Uterus (tissue), 4 donors: Measurements from ENCODE around the gene ERVH48-1. TPM values are rescaled to one million over a fixed set of nuclear protein-coding genes. Genes with fewer than 3 reads are reported as not detected.
A peak's percentile ranks its signal among the peaks of the same experiment; 100 is the strongest.
"Not testable (repeated sequence)": the region's sequence is repeated elsewhere in the genome, so short reads cannot be mapped to it uniquely, and the experiment has no call there.

Experiments used
- DNase-seq, 2 donors: peaks; one replicate each; pipeline ENCODE4 v3.0.0-alpha.2; 2019 to 2020
- H3K27ac ChIP-seq, 2 donors: fragments of 200-600 bp; sonication (generic); 1 replicate in 1 of 2; 2 replicates in 1 of 2; pipeline ENCODE4 v1.5.1; 2016 to 2018
- H3K27me3 ChIP-seq, 2 donors: fragments of 200-600 bp; sonication (generic); one replicate each; pipeline ENCODE4 v1.5.1; 2018 to 2019; ENCODE audit warnings: control low read depth in 1 of 2
- H3K36me3 ChIP-seq, 2 donors: fragments of 200-600 bp; sonication (generic); one replicate each; pipeline ENCODE4 v1.5.1; 2019; ENCODE audit warnings: control low read depth in 1 of 2
- H3K4me1 ChIP-seq, 2 donors: fragments of 200-600 bp; sonication (generic); one replicate each; pipeline ENCODE4 v1.5.1; 2018 to 2019; ENCODE audit warnings: control low read depth in 1 of 2
- H3K4me3 ChIP-seq, 2 donors: fragments of 200-600 bp; sonication (generic); 1 replicate in 1 of 2; 2 replicates in 1 of 2; pipeline ENCODE4 v1.5.1; 2018 to 2019; ENCODE audit warnings: mild to moderate bottlenecking in 1 of 2
- H3K9me3 ChIP-seq, 2 donors: fragments of 200-600 bp; sonication (generic); one replicate each; pipeline ENCODE4 v1.5.1; 2019; ENCODE audit warnings: control low read depth in 1 of 2
- POLR2A ChIP-seq, 2 donors: fragments of 450-650 bp; IDR thresholded peaks; one replicate each; pipeline ENCODE4 v1.6.1; 2016; ENCODE audit warnings: antibody characterized with exemption in 2 of 2, mild to moderate bottlenecking in 1 of 2, moderate library complexity in 1 of 2
- intact Hi-C: fragments of 100-400 bp; cut with DNase I; formaldehyde crosslinking; loops from one replicate; pipeline ENCODE4 v1.15.1; 2023; ENCODE audit warnings: low total_unique reads
- microRNA-seq: library from miRNA; unstranded; fragments of <30 nt; microRNA quantifications from one replicate; pipeline ENCODE4, GENCODE V29; 2016; ENCODE audit warnings: borderline microRNAs expressed, borderline replicate concordance
- small RNA-seq: library from RNA; depleted of rRNA; stranded (forward); fragments of <200 nt; gene quantifications from one replicate; pipeline ENCODE3, GENCODE V24; 2016
- total RNA-seq, 4 donors: library from RNA; depleted of rRNA in 3 of 4; stranded (reverse); fragments of >200 nt in 3 of 4; gene quantifications; one replicate each; pipeline versions ENCODE4 v1.1.0 to v1.2.4, GENCODE V29; 2014 to 2023
- TF ChIP-seq, protein P1 (sequence below), 4 experiments: fragments of 200-600 bp in 2 of 4; fragments of 450-650 bp in 2 of 4; sonication (generic) in 2 of 4; IDR thresholded peaks; one replicate each; pipeline ENCODE4 v1.5.1; 2016 to 2019; ENCODE audit warnings: antibody characterized with exemption in 4 of 4, mild to moderate bottlenecking in 2 of 4, moderate library complexity in 1 of 4
- donor health status: DM: yes; HTN: yes; CAD: no.

The ERVH48-1 gene
- total RNA-seq, 4 donors from 2014 or later, result not detected

DNA sequence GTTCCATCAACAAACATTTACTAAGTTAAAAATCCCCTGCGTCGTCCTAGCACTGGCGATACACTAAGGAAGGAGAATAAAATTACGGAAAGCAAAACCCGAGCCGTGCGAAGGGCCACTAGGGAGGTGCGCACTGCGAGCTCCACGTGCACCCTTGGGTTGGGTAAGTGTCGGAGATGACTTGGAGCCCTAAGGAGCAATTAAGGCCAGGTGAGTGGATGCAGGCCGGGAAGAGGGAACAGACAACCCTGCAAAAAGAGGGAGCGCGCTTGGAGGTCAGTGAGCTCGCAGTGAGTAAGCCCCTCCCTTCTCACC is 46.8 kb downstream of the ERVH48-1 start:
- H3K4me1 ChIP-seq, result peaks cover 0 to 3% of the 10 kb centered on the region in 2 donors
- H3K4me3 ChIP-seq, result peak overlapping the region; percentile 77 to 87
- peak overlapping the region; percentile 81 for H3K27ac ChIP-seq
- H3K27me3 ChIP-seq, result no peaks in the 10 kb centered on the region
- no peak for DNase-seq
- no peaks in the 10 kb centered on the region for H3K9me3 ChIP-seq
- TF ChIP-seq, protein P1, sequence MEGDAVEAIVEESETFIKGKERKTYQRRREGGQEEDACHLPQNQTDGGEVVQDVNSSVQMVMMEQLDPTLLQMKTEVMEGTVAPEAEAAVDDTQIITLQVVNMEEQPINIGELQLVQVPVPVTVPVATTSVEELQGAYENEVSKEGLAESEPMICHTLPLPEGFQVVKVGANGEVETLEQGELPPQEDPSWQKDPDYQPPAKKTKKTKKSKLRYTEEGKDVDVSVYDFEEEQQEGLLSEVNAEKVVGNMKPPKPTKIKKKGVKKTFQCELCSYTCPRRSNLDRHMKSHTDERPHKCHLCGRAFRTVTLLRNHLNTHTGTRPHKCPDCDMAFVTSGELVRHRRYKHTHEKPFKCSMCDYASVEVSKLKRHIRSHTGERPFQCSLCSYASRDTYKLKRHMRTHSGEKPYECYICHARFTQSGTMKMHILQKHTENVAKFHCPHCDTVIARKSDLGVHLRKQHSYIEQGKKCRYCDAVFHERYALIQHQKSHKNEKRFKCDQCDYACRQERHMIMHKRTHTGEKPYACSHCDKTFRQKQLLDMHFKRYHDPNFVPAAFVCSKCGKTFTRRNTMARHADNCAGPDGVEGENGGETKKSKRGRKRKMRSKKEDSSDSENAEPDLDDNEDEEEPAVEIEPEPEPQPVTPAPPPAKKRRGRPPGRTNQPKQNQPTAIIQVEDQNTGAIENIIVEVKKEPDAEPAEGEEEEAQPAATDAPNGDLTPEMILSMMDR (IDR thresholded peaks at IDR 0.05), result no peak
- no peak for TF ChIP-seq POLR2A (IDR thresholded peaks at IDR 0.05)
- intact Hi-C loops, result no loop called here
- no peaks in the 10 kb centered on the region for H3K36me3 ChIP-seq

DNA sequence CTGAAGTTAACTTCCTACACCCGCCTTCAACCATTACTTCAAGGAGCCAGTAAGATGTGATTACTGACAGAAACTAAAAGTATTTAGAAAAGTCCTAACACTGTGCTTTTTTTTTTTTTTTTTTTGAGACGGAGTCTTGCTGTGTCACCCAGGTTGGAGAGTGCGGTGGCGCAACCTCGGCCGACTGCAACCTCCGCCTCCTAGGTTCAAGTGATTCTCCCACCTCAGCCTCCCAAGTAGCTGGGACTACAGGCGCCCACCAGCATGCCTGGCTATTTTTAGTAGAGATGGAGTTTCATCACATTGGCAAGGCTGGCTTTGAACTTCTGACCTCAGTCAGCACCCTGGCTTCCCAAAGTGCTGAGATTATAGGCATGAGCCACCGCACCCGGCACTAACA is 49.6 kb downstream of the ERVH48-1 start:
- H3K4me1 ChIP-seq, intact Hi-C loops, H3K27ac ChIP-seq, DNase-seq, H3K36me3 ChIP-seq, H3K9me3 ChIP-seq, H3K27me3 ChIP-seq, H3K4me3 ChIP-seq: not testable (repeated sequence)

DNA sequence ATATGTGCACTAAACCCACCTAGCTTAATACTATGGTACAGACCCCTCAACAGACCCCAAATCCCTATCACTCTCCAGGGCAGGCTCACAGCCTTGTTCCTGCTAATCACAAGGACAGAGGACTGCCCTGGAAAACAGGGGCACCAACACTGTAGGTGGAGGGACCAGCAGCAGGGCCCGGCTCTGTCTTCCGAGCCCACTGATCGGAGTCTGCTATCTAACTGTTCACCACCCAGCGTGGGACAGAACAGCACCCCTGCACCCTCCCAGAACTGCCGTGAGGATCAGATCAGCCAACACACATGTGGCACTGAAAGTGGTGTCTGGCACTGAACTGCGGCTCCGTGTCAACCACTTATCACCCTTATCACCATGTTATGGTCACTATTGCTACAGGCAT is 52.3 kb downstream of the ERVH48-1 start:
- no peaks in the 10 kb centered on the region for H3K36me3 ChIP-seq
- TF ChIP-seq POLR2A (IDR thresholded peaks at IDR 0.05), result no peak
- TF ChIP-seq, protein P1 (IDR thresholded peaks at IDR 0.05), result no peak

DNA sequence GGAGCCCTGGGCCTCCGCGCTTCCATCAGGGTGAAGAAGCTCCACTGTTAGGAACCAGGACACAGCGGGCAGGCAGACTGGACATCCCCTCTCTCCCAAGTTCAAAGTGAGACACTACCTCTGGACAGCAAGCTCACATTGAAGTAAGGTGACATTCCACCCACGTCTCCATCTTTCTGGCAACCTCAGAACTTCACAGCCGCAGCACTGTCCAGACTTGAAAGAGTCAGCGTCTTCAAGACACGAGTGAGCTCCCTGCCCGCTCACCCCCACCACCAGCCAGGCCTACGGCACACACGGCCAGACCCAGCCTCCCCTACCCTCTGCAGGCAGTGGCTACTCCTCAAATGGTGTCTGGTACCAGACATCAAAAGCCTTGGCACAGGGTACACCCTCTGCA is 57.2 kb downstream of the ERVH48-1 start:
- intact Hi-C loops, result no loop called here
- no peak overlapping the region for H3K27ac ChIP-seq
- no peaks in the 10 kb centered on the region for H3K4me1 ChIP-seq
- H3K27me3 ChIP-seq, result no peaks in the 10 kb centered on the region
- no peak for DNase-seq
- TF ChIP-seq POLR2A (IDR thresholded peaks at IDR 0.05), result no peak
- TF ChIP-seq, protein P1 (IDR thresholded peaks at IDR 0.05), result no peak
- H3K9me3 ChIP-seq, result no peaks in the 10 kb centered on the region
- H3K36me3 ChIP-seq, result no peaks in the 10 kb centered on the region
- H3K4me3 ChIP-seq, result no peak overlapping the region

More for the DNA sequence above, 52.3 kb downstream of the ERVH48-1 start:
- no peaks in the 10 kb centered on the region for H3K9me3 ChIP-seq
- intact Hi-C loops, result no loop called here
- no peak for DNase-seq
- no peak overlapping the region for H3K27ac ChIP-seq
- no peak overlapping the region for H3K4me3 ChIP-seq
- H3K4me1 ChIP-seq, result no peaks in the 10 kb centered on the region
- H3K27me3 ChIP-seq, result no peaks in the 10 kb centered on the region

Small RNA genes within 50 kb of the gene (microRNA-seq; reads per million reads assigned to microRNA genes)
- gene MIR5692B, result not detected

Small RNA genes within 50 kb of the gene (small RNA-seq; reads per million reads assigned to genes)
- not detected for gene MIR5692B

Other genes starting within 250 kb of the ERVH48-1 start
- 10 to 100 TPM in 2 of 4 donors, 1 to 10 TPM in 1, not detected in 1; 6.4 to 19.1 (median 17.8) TPM for gene WDR4, start 46.1 kb downstream of the ERVH48-1 start, total RNA-seq
- gene NDUFV3, start 32.3 kb downstream of the ERVH48-1 start, total RNA-seq, result 10 to 100 TPM; 41.5 to 55.9 (median 45.7) TPM
- gene PKNOX1, start 48.9 kb upstream of the ERVH48-1 start, total RNA-seq, result 10 to 100 TPM in 3 of 4 donors, 1 to 10 TPM in 1; 6.2 to 82.5 (median 26.4) TPM
- gene CBS, start 150.2 kb upstream of the ERVH48-1 start, total RNA-seq, result 10 to 100 TPM in 1 of 4 donors, 1 to 10 TPM in 3; 2.6 to 11.4 (median 6.3) TPM
- gene U2AF1, start 181.9 kb upstream of the ERVH48-1 start, total RNA-seq, result 10 to 100 TPM; 17.9 to 52.6 (median 31.4) TPM
- not detected for gene CRYAA, start 243.4 kb upstream of the ERVH48-1 start, total RNA-seq